ENCODE data around the gene PLXNA4.

PLXNA4 gene

GRCh38 chr7:132100981-132101380 is 475.3 kb downstream of the PLXNA4 start:
- no peak for DNase-seq

GRCh38 chr7:132100483-132100882 is 475.8 kb downstream of the PLXNA4 start:
- no peak for DNase-seq

GRCh38 chr7:132099163-132099562 is 477.1 kb downstream of the PLXNA4 start:
- DNase-seq: no peak

GRCh38 chr7:132098327-132098726 is 477.9 kb downstream of the PLXNA4 start:
- DNase-seq: no peak

GRCh38 chr7:132097550-132098134 is 478.6 kb downstream of the PLXNA4 start:
- DNase-seq: no peak

- DNase-seq: no peak
Observed at GRCh38 chr7:132095111-132095765, 481.0 kb downstream of the PLXNA4 start.

GRCh38 chr7:132092106-132092505 is 484.2 kb downstream of the PLXNA4 start:
- DNase-seq: no peak

GRCh38 chr7:132091706-132092105 is 484.6 kb downstream of the PLXNA4 start:
- no peak for DNase-seq

- no peak for DNase-seq
Observed at GRCh38 chr7:132090444-132090843, 485.8 kb downstream of the PLXNA4 start.

GRCh38 chr7:132089356-132089755 is 486.9 kb downstream of the PLXNA4 start:
- no peak for DNase-seq

- no peak for DNase-seq
Observed at GRCh38 chr7:132087421-132087820, 488.8 kb downstream of the PLXNA4 start.

GRCh38 chr7:132084776-132085388 is 491.4 kb downstream of the PLXNA4 start:
- DNase-seq: no peak

- DNase-seq: no peak
Observed at GRCh38 chr7:132083537-132084123, 492.6 kb downstream of the PLXNA4 start.

- DNase-seq: no peak
Observed at GRCh38 chr7:132083126-132083525, 493.1 kb downstream of the PLXNA4 start.

GRCh38 chr7:132082394-132082793 is 493.9 kb downstream of the PLXNA4 start:
- DNase-seq: no peak

GRCh38 chr7:132081686-132082085 is 494.6 kb downstream of the PLXNA4 start:
- DNase-seq: no peak

- DNase-seq: no peak
Observed at GRCh38 chr7:132080967-132081668, 495.2 kb downstream of the PLXNA4 start.

- DNase-seq: no peak
Observed at GRCh38 chr7:132080467-132080866, 495.8 kb downstream of the PLXNA4 start.

GRCh38 chr7:132078891-132079735 is 497.2 kb downstream of the PLXNA4 start:
- DNase-seq: no peak

- no peak for DNase-seq
Observed at GRCh38 chr7:132077971-132078685, 498.1 kb downstream of the PLXNA4 start.

- DNase-seq: no peak
Observed at GRCh38 chr7:132076301-132077035, 499.8 kb downstream of the PLXNA4 start.
